GM23248 (cell line): ENCODE results near the gene TMEM14C. TPM values are rescaled to one million over a fixed set of nuclear protein-coding genes. Genes with fewer than 3 reads are reported as not detected.

ENCODE experiments used
- DNase-seq: peaks from one replicate; pipeline ENCODE4 v3.0.0-alpha.2; 2015
- H2AFZ ChIP-seq: fragments of 200-600 bp; sonication (generic); 2 replicates; pipeline ENCODE4 v1.6.1; 2016; ENCODE audit warnings: antibody characterized with exemption
- H3F3A ChIP-seq: fragments of 200-600 bp; sonication (generic); 2 replicates; pipeline ENCODE4 v1.6.1; 2016; ENCODE audit warnings: mild to moderate bottlenecking, antibody characterized with exemption, mixed run types; ENCODE audit not compliant: insufficient read depth
- H3K27ac ChIP-seq: fragments of 200-600 bp; sonication (generic); 2 replicates; pipeline ENCODE4 v1.5.1; 2016; ENCODE audit warnings: mild to moderate bottlenecking
- H3K27me3 ChIP-seq: fragments of 200-600 bp; sonication (generic); replicated peaks from 2 replicates; pipeline ENCODE4 v1.6.1; 2016; ENCODE audit warnings: mild to moderate bottlenecking; ENCODE audit not compliant: insufficient read depth
- H3K36me3 ChIP-seq: fragments of 200-600 bp; sonication (generic); 2 replicates; pipeline ENCODE4 v1.6.1; 2016; ENCODE audit warnings: low read depth, mild to moderate bottlenecking
- H3K4me1 ChIP-seq: fragments of 200-600 bp; sonication (generic); 2 replicates; pipeline ENCODE4 v1.6.1; 2016; ENCODE audit warnings: mild to moderate bottlenecking; ENCODE audit not compliant: insufficient read depth
- H3K4me2 ChIP-seq: fragments of 200-600 bp; sonication (generic); one replicate; pipeline ENCODE4 v1.6.1; 2016; ENCODE audit warnings: mild to moderate bottlenecking; ENCODE audit not compliant: unreplicated experiment
- H3K4me3 ChIP-seq: fragments of 200-600 bp; sonication (generic); 2 replicates; pipeline ENCODE4 v1.5.1; 2016; ENCODE audit warnings: mild to moderate bottlenecking
- H3K79me2 ChIP-seq: fragments of 200-600 bp; sonication (generic); 2 replicates; pipeline ENCODE4 v1.6.1; 2016; ENCODE audit warnings: mild to moderate bottlenecking; ENCODE audit not compliant: insufficient read depth
- H3K9ac ChIP-seq: fragments of 200-600 bp; sonication (generic); 2 replicates; pipeline ENCODE4 v1.6.1; 2016; ENCODE audit warnings: mild to moderate bottlenecking
- H3K9me2 ChIP-seq: fragments of 200-600 bp; sonication (generic); 2 replicates; pipeline ENCODE4 v1.6.1; 2016; ENCODE audit warnings: mixed run types, mild to moderate bottlenecking, moderate library complexity; ENCODE audit not compliant: insufficient read depth
- H3K9me3 ChIP-seq: fragments of 200-600 bp; sonication (generic); one replicate; pipeline ENCODE4 v1.6.1; 2017; ENCODE audit warnings: low read depth
- H4K20me1 ChIP-seq: fragments of 200-600 bp; sonication (generic); 2 replicates; pipeline ENCODE4 v1.6.0; 2016; ENCODE audit not compliant: insufficient read depth
- EZH2 ChIP-seq: fragments of 200-600 bp; sonication (generic); IDR thresholded peaks from 2 replicates; pipeline ENCODE4 v1.6.1; 2018; ENCODE audit warnings: antibody characterized with exemption, mild to moderate bottlenecking; ENCODE audit not compliant: insufficient read depth, poor library complexity, severe bottlenecking
- EZH2phosphoT487 ChIP-seq: fragments of 200-600 bp; sonication (generic); IDR thresholded peaks from 2 replicates; pipeline ENCODE4 v1.6.1; 2018; ENCODE audit warnings: antibody characterized with exemption, moderate library complexity, mild to moderate bottlenecking, low read depth; ENCODE audit not compliant: insufficient read depth
- WGBS, 2 experiments: methylation state at CpG; one replicate each; pipeline ENCODE4 v1.1.6; 2015 to 2017; ENCODE audit warnings: low lambda C conversion rate in 2 of 2, low coverage in 1 of 2; ENCODE audit errors: missing lambda C conversion rate in 2 of 2; 5-methylcytosine and 5-hydroxymethylcytosine counted together
- in situ Hi-C: fragments of 300-500 bp; cut with MboI; formaldehyde crosslinking; loops from 2 replicates; pipeline ENCODE4 v1.15.0; 2020
- polyA plus RNA-seq: library from polyadenylated mRNA; unstranded; fragments of >200 nt; fragmentation: Nextera tagmentation; extraction: Ambion mirVana; gene quantifications from 2 replicates; pipeline ENCODE4 v1.2.1, GENCODE V29; 2016
- total RNA-seq: library from RNA; depleted of rRNA; stranded (reverse); fragments of >200 nt; shearing (Covaris generic); gene quantifications from 2 replicates; pipeline ENCODE4 v1.2.3, GENCODE V29; 2014

The TMEM14C gene
- total and polyA plus RNA-seq, 2 experiments from 2014 or later, result 164 to 272 TPM

DNA sequence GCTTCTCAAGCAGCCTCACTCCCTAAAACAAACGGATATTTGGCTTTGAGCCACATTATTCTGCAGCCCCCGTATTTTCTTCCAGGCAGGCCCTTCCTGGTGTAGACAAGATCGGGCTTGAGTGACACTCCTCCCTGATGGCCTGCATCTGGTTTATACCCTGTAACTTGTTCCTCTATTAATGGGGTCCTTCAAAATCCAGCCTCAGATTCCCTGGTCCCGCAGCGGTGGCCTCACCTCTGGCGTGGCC is 375 bp upstream of the TMEM14C start:
- DNase-seq, result no peak
- WGBS, 2 experiments, result 1 to 3% methylated on average over 6 of the region's 6 CpGs
- H3K27ac ChIP-seq, result peak overlapping the region; percentile 77
- H4K20me1 ChIP-seq, result no peaks in the 10 kb centered on the region
- in situ Hi-C loops, result no loop called here
- peak overlapping the region; percentile 89 for H2AFZ ChIP-seq
- peaks cover 14% of the 10 kb centered on the region; the same call in 1 of the 2 replicates for H3K4me1 ChIP-seq
- TF ChIP-seq EZH2phosphoT487, result no peak
- no peak for TF ChIP-seq EZH2
- peaks cover 14% of the 10 kb centered on the region; the same call in 1 of the 2 replicates for H3F3A ChIP-seq
- H3K4me3 ChIP-seq, result peak overlapping the region; percentile 96
- no peaks in the 10 kb centered on the region for H3K9me2 ChIP-seq
- no peaks in the 10 kb centered on the region for H3K27me3 ChIP-seq
- H3K4me2 ChIP-seq, result peak overlapping the region; percentile 85
- peak overlapping the region; percentile 89 for H3K9ac ChIP-seq
- H3K9me3 ChIP-seq, result no peaks in the 10 kb centered on the region
- H3K36me3 ChIP-seq, result no peaks in the 10 kb centered on the region
- peaks cover 44% of the 10 kb centered on the region for H3K79me2 ChIP-seq

DNA sequence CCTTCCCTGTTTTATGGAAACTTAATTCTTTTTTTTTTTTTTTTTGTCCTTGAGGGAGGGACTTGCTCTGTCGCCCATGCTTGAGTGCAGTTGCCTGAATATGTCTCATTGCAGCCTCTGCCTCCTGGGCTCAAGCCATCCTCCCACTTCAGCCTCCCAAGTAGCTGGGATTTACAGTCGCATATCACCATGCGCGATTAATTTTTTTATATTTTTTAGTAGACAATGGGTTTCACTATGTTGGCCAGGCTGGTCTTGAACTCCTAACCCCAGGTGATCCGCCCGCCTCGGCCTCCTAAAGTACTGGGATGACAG is 654 bp downstream of the TMEM14C start:
- in situ Hi-C loops, result no loop called here
- TF ChIP-seq EZH2phosphoT487 (no peak), EZH2 (no peak)
- DNase-seq, result peak; percentile 57

DNA sequence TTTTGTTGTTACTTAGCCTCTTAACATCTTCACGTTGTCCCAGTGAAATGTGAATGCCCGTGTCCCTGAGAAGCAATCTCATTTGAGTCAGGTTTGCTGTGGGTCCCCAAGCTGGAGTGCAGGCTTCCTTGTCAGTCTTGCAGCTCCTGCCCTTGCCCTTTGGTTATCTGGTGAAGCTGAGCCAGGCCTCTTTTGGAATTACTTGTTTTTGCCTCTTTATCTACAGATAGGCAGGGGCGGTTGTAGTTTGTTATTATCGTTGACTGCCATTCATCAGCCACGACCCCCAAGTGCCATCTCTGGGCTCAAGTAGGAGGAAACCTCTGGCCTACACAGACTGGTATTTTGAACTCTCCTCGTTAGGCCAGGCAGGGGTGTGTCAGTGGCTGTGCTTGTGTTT is 2.2 kb downstream of the TMEM14C start:
- H3K4me1 ChIP-seq, result peaks cover 14% of the 10 kb centered on the region; the same call in 1 of the 2 replicates
- H3K27me3 ChIP-seq, result no peaks in the 10 kb centered on the region
- H3K4me2 ChIP-seq, result peak overlapping the region; percentile 82
- H3K9me3 ChIP-seq, result no peaks in the 10 kb centered on the region
- no peaks in the 10 kb centered on the region for H3K9me2 ChIP-seq
- H3K4me3 ChIP-seq, result no peak overlapping the region
- H3K9ac ChIP-seq, result no peak overlapping the region
- no peak for DNase-seq
- no peak overlapping the region for H2AFZ ChIP-seq
- no peak for TF ChIP-seq EZH2phosphoT487
- TF ChIP-seq EZH2, result no peak
- 92 to 93% methylated on average over 6 of the region's 6 CpGs for WGBS, 2 experiments
- no peak overlapping the region for H3K27ac ChIP-seq
- H3K79me2 ChIP-seq, result peaks cover 50% of the 10 kb centered on the region
- H3K36me3 ChIP-seq, result peaks cover 13% of the 10 kb centered on the region
- H4K20me1 ChIP-seq, result no peaks in the 10 kb centered on the region
- peaks cover 12% of the 10 kb centered on the region; the same call in 1 of the 2 replicates for H3F3A ChIP-seq
- in situ Hi-C loops, result no loop called here

More for the DNA sequence above, 654 bp downstream of the TMEM14C start:
- Histone ChIP-seq H4K20me1 (no peaks in the 10 kb centered on the region), H3K27ac (peak overlapping the region; percentile 77), H3K4me2 (peak overlapping the region; percentile 82), H3K9ac (peak overlapping the region; percentile 89), H3K79me2 (peaks cover 50% of the 10 kb centered on the region), H3K9me3 (no peaks in the 10 kb centered on the region), H3K4me1 (peaks cover 14% of the 10 kb centered on the region; the same call in 1 of the 2 replicates), H2AFZ (peak overlapping the region; percentile 89), H3F3A (peaks cover 12% of the 10 kb centered on the region; the same call in 1 of the 2 replicates), H3K4me3 (peak overlapping the region; percentile 96), H3K9me2 (no peaks in the 10 kb centered on the region), H3K27me3 (no peaks in the 10 kb centered on the region), H3K36me3 (peaks cover 4% of the 10 kb centered on the region; the same call in 1 of the 2 replicates)
- 27 to 28% methylated on average over 7 of the region's 7 CpGs for WGBS, 2 experiments

DNA sequence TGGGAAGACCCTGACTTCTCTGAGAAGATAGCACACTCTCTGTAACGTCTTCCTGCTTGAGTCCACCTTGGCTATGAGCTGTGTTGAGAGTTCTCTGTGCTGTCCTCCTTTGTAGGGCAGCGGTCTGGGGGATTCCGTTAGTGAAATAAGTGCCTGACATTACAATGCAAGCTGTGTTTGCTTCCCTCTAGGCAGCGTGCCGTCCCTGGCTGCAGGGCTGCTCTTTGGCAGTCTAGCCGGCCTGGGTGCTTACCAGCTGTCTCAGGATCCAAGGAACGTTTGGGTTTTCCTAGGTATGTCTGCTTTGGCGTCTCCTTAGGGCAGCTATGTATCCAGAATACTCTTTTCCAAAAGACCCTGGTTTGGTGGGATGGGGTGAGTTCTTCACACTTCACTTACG is 2.8 kb downstream of the TMEM14C start:
- no peak for DNase-seq
- Histone ChIP-seq H3K79me2 (peaks cover 50% of the 10 kb centered on the region), H3K27ac (no peak overlapping the region), H3K27me3 (no peaks in the 10 kb centered on the region), H3K4me1 (peaks cover 14% of the 10 kb centered on the region; the same call in 1 of the 2 replicates), H2AFZ (no peak overlapping the region), H3F3A (peaks cover 12% of the 10 kb centered on the region; the same call in 1 of the 2 replicates), H3K4me3 (no peak overlapping the region), H3K36me3 (peaks cover 18% of the 10 kb centered on the region), H4K20me1 (no peaks in the 10 kb centered on the region), H3K9ac (no peak overlapping the region), H3K9me3 (no peaks in the 10 kb centered on the region), H3K9me2 (no peaks in the 10 kb centered on the region), H3K4me2 (no peak overlapping the region)
- in situ Hi-C loops, result no loop called here
- TF ChIP-seq EZH2phosphoT487, result no peak
- no peak for TF ChIP-seq EZH2
- 83 to 87% methylated on average over 8 to 9 of the region's 9 CpGs for WGBS, 2 experiments

DNA sequence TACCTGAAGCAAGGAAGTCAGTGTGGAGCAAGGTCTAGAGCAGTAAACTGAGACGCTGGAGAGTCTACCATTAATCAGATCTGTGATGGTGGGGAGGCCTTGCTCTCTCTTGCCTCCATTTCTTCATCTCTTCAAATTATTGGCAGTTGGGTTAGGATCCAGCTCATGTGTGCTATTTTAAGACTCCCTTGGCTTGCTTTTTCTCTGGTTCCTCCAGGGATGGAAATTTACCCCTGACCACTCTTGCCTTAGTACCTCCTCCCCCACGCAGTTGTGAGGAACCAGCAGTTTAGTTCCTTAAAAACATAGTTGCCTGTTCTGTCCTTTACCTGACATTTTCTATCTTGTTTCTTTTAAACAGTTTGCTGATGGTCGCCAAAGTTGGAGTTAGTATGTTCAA is 7.4 kb downstream of the TMEM14C start:
- peaks cover 35% of the 10 kb centered on the region for H3K36me3 ChIP-seq
- no peaks in the 10 kb centered on the region for H4K20me1 ChIP-seq
- H3K4me1 ChIP-seq, result peaks cover 12% of the 10 kb centered on the region
- no peaks in the 10 kb centered on the region for H3K9me2 ChIP-seq
- H3K4me2 ChIP-seq, result no peak overlapping the region
- H3K9me3 ChIP-seq, result no peaks in the 10 kb centered on the region
- H3K27ac ChIP-seq, result no peak overlapping the region
- H3F3A ChIP-seq, result peaks cover 27% of the 10 kb centered on the region
- peaks cover 28% of the 10 kb centered on the region for H3K79me2 ChIP-seq
- no peak overlapping the region for H3K4me3 ChIP-seq
- 80 to 85% methylated on average over 3 of the region's 3 CpGs for WGBS, 2 experiments
- H3K9ac ChIP-seq, result no peak overlapping the region
- DNase-seq, result no peak
- TF ChIP-seq EZH2, result no peak
- TF ChIP-seq EZH2phosphoT487, result no peak
- in situ Hi-C loops, result no loop called here
- no peak overlapping the region for H2AFZ ChIP-seq
- H3K27me3 ChIP-seq, result no peaks in the 10 kb centered on the region
